ENCODE measurements around the gene PELO. TPM values are rescaled to one million over a fixed set of nuclear protein-coding genes. Genes with fewer than 3 reads are reported as not detected.

Gene PELO
- total RNA-seq, 1 donor from 2014 or later, result 134 TPM

GRCh38 chr5:52799983-52800393 lies 12.3 kb downstream of the PELO start:
- no peaks in the 10 kb centered on the region for H3K27me3 Mint-ChIP-seq (ENCODE audit: low read depth)
- no peaks in the 10 kb centered on the region for H3K9me3 Mint-ChIP-seq (ENCODE audit: low read depth)
- DNase-seq (ENCODE audit: low spot score), result peak; percentile 98
- peaks cover 29% of the 10 kb centered on the region for H3K36me3 Mint-ChIP-seq (ENCODE audit: low read depth)
- H3K4me3 Mint-ChIP-seq (ENCODE audit: unreplicated experiment), result peak overlapping the region; percentile 90
- H3K27ac Mint-ChIP-seq (ENCODE audit: unreplicated experiment), result peak overlapping the region; percentile 98
- H3K4me1 Mint-ChIP-seq (ENCODE audit: low read depth), result peaks cover 63% of the 10 kb centered on the region
- TF ChIP-seq CTCF (IDR thresholded peaks at IDR 0.05), result no peak

DNA sequence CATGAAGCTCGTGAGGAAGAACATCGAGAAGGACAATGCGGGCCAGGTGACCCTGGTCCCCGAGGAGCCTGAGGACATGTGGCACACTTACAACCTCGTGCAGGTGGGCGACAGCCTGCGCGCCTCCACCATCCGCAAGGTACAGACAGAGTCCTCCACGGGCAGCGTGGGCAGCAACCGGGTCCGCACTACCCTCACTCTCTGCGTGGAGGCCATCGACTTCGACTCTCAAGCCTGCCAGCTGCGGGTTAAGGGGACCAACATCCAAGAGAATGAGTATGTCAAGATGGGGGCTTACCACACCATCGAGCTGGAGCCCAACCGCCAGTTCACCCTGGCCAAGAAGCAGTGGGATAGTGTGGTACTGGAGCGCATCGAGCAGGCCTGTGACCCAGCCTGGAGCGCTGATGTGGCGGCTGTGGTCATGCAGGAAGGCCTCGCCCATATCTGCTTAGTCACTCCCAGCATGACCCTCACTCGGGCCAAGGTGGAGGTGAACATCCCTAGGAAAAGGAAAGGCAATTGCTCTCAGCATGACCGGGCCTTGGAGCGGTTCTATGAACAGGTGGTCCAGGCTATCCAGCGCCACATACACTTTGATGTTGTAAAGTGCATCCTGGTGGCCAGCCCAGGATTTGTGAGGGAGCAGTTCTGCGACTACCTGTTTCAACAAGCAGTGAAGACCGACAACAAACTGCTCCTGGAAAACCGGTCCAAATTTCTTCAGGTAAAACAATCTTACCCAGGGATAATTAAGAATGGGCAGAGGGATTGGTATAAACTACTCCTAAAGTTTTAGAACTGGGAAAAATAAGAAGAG lies 12.9 kb downstream of the PELO start:
- Mint-ChIP-seq H3K9me3 (ENCODE audit: low read depth) (no peaks in the 10 kb centered on the region), H3K36me3 (ENCODE audit: low read depth) (peaks cover 34% of the 10 kb centered on the region), H3K27ac (ENCODE audit: unreplicated experiment) (peak overlapping the region; percentile 98), H3K27me3 (ENCODE audit: low read depth) (no peaks in the 10 kb centered on the region), H3K4me1 (ENCODE audit: low read depth) (peaks cover 64% of the 10 kb centered on the region), H3K4me3 (ENCODE audit: unreplicated experiment) (peak overlapping the region; percentile 90)
- peak; percentile 93 for DNase-seq (ENCODE audit: low spot score)
- peak; percentile 46 for TF ChIP-seq CTCF (IDR thresholded peaks at IDR 0.05)

- Mint-ChIP-seq H3K27ac (ENCODE audit: unreplicated experiment) (peak overlapping the region; percentile 98), H3K36me3 (ENCODE audit: low read depth) (peaks cover 38% of the 10 kb centered on the region), H3K9me3 (ENCODE audit: low read depth) (no peaks in the 10 kb centered on the region), H3K4me1 (ENCODE audit: low read depth) (peaks cover 65% of the 10 kb centered on the region), H3K27me3 (ENCODE audit: low read depth) (no peaks in the 10 kb centered on the region), H3K4me3 (ENCODE audit: unreplicated experiment) (peak overlapping the region; percentile 90)
- no peak for DNase-seq (ENCODE audit: low spot score)
- no peak for TF ChIP-seq CTCF (IDR thresholded peaks at IDR 0.05)
Observed at GRCh38 chr5:52801329-52801728, 13.6 kb downstream of the PELO start.

- DNase-seq (ENCODE audit: low spot score), result no peak
- no peak for TF ChIP-seq CTCF (IDR thresholded peaks at IDR 0.05)
Observed at GRCh38 chr5:52802272-52802973, 14.7 kb downstream of the PELO start.

DNA sequence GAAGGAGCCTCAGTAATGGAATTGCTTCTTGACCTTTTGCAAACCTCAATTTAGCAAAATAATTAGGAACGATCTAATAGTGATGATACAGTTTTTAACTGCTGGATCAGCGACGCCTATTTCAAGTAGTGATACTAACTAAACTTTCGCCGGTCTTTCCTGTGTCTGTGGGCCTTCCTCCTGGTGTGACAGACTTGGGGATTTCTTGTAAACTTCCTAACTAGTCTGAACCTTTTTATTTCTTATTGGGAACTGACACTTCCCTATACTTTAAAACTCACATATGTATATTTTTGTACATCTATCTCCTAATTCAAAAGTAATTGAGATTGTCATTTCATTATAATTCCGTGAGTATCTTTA lies 15.2 kb downstream of the PELO start:
- DNase-seq (ENCODE audit: low spot score), result no peak
- Mint-ChIP-seq H3K36me3 (ENCODE audit: low read depth) (peaks cover 37% of the 10 kb centered on the region), H3K9me3 (ENCODE audit: low read depth) (no peaks in the 10 kb centered on the region), H3K27ac (ENCODE audit: unreplicated experiment) (peak overlapping the region; percentile 98), H3K27me3 (ENCODE audit: low read depth) (no peaks in the 10 kb centered on the region), H3K4me1 (ENCODE audit: low read depth) (peaks cover 62% of the 10 kb centered on the region), H3K4me3 (ENCODE audit: unreplicated experiment) (peak overlapping the region; percentile 90)
- TF ChIP-seq CTCF (IDR thresholded peaks at IDR 0.05), result no peak

More at GRCh38 chr5:52802272-52802973, 14.7 kb downstream of the PELO start:
- Mint-ChIP-seq H3K27ac (ENCODE audit: unreplicated experiment) (peak overlapping the region; percentile 98), H3K36me3 (ENCODE audit: low read depth) (peaks cover 36% of the 10 kb centered on the region), H3K27me3 (ENCODE audit: low read depth) (no peaks in the 10 kb centered on the region), H3K9me3 (ENCODE audit: low read depth) (no peaks in the 10 kb centered on the region), H3K4me1 (ENCODE audit: low read depth) (peaks cover 62% of the 10 kb centered on the region), H3K4me3 (ENCODE audit: unreplicated experiment) (peak overlapping the region; percentile 90)
